Measurements from ENCODE around the gene AUH.

DNA sequence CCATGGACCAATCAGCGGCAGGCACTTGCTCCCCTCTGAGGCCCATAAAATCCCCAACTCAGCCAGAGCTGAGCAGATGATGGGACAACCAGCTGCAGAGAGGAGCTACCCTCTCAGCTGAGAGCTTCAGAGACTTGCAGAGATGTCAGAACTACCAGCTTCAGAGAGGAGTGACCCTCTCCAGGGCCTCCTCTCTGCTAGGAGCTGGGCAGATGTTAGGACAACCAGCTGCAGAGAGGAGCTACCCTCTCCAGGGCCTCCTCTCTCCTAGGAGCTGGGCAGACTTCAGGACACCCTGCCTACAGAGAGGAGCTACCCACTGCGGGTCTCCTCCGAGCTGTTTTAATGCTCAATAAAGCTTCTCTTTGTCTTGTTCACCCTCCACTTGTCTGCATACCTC lies 3.0 kb upstream of the AUH start:
- TF ChIP-seq, protein P1, sequence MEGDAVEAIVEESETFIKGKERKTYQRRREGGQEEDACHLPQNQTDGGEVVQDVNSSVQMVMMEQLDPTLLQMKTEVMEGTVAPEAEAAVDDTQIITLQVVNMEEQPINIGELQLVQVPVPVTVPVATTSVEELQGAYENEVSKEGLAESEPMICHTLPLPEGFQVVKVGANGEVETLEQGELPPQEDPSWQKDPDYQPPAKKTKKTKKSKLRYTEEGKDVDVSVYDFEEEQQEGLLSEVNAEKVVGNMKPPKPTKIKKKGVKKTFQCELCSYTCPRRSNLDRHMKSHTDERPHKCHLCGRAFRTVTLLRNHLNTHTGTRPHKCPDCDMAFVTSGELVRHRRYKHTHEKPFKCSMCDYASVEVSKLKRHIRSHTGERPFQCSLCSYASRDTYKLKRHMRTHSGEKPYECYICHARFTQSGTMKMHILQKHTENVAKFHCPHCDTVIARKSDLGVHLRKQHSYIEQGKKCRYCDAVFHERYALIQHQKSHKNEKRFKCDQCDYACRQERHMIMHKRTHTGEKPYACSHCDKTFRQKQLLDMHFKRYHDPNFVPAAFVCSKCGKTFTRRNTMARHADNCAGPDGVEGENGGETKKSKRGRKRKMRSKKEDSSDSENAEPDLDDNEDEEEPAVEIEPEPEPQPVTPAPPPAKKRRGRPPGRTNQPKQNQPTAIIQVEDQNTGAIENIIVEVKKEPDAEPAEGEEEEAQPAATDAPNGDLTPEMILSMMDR (IDR thresholded peaks at IDR 0.05 in 4 of 5, conservative IDR thresholded peaks at IDR 0.05 in 1 of 5) = no peak
- no peak for TF ChIP-seq POLR2A (IDR thresholded peaks at IDR 0.05)
